Stimulated activated CD4-positive, alpha-beta T cell treated with anti-CD3 and anti-CD28 coated beads, TNF-alpha, amount 100 ng/mL, for 4 hours (primary cell): ENCODE data around the gene SPATA32.

ENCODE experiments used
- DNase-seq, 3 experiments: peaks; one replicate each; pipeline ENCODE4 v3.0.0-alpha.2; 2020; ENCODE audit warnings: low read depth in 3 of 3

Gene SPATA32

DNA sequence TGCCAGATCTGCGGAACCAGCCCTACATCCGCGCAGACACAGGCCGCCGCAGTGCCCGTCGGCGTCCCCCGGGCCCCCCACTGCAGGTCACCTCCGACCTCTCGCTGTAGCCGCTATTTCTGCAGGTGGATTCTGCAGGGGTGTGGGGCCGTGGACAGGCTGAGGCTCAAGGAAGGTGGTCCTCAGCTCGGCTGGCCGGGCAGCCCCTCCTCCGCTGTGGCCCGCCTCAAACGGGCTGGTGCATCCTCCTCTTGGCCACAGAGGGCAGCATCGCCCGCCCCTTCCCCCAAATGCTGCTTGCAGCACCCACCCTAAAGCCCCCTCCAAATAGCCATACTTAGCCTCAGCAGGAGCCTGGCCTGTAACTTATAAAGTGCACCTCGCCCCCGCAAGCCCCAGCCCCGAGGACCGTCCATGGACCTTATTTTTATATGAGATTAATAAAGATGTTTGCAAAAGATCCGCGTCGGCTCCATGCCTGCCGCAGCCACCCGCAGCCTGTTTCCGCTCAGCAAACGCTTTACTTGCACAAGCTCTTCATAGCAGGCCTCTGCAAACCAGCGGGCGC lies 14.9 kb downstream of the SPATA32 start:
- DNase-seq, result no peak

DNA sequence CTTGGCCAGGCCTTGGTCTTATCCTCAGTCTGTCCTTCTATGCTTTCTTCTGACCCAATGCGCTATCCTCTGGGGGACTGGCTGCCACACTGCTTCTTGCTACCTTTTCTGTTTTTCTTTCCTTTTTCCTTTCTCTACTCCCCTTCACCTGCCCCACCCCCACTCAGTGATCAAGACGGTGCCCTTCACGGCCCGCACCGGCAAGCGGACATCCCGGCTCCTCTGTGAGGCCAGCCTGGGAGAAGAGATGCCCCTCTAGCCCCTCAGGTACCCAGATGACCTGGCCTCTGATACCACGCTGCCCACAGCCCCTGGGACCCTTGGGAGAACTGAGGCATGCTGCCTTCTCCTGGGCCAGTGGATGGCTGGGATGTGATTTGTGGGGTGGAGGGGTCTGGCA lies 15.6 kb downstream of the SPATA32 start:
- DNase-seq, result no peak

GRCh38 chr17:45244725-45245656 lies 16.9 kb downstream of the SPATA32 start:
- DNase-seq, result no peak

DNA sequence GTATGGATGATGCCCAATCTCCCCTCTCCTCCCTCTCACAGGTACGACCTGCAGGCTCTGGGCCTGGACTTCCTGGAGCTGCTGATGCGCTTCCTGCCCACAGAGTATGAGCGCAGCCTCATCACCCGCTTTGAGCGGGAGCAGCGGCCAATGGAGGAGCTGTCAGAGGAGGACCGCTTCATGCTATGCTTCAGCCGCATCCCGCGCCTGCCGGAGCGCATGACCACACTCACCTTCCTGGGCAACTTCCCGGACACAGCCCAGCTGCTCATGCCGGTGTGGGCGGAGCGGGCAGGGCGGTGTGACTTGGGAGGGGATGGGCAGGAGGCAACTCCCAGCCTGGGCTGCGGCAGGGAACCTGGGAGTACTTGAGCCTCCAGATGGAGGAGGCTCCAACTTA lies 18.1 kb downstream of the SPATA32 start:
- no peak for DNase-seq

GRCh38 chr17:45242029-45242414 lies 19.9 kb downstream of the SPATA32 start:
- no peak for DNase-seq

GRCh38 chr17:45241328-45242028 lies 20.4 kb downstream of the SPATA32 start:
- no peak for DNase-seq

- DNase-seq, result no peak
Observed at GRCh38 chr17:45240905-45241327, 21.0 kb downstream of the SPATA32 start.

DNA sequence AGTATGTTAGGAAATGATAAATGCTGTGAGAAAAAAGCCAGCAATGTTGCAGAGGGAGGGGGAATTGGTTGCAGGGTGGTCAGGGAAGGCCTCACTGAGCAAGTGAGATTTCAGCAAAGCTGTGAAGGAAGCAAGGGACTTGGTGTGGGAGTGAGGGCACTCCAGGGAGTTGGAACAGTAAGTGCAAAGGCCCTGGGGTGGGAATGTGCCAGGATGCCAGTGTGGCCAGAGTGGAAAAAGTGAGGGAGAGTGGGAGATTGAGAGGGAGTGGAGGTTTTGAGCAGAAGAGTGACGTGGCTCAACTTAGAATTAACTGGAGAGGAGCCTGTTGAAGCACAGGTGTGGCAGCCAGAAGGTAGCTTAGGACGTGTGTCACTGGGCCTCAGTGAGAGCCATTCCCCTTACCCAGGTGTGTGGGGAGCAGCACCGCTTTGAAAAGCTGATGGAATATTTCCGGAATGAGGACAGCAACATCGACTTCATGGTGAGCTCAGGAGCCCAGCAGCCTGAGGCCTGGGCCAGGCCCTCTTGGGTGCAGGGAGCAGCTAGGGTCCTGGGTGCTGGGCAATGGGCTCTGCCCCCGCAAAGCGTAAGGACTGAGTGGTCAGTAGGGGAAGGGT lies 23.6 kb downstream of the SPATA32 start:
- no peak for DNase-seq

DNA sequence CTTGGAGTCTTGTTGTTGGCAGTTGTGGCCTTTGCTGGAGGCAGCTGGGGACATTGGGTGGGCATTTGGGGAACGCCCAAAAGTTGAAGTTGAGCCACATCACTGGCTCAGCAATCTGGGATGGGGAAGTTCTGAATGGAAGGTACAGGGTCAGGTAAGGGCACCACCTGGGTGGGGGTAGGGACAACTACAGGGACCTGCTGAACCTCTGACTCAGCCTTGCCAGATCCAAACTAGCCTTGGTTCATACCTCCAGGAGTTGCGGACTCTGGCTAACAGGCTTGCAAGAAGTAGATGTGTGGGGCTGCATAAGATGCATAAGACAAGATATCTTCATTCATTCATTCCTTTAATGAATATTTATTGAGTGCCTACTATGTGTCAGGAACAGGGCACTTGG lies 24.2 kb downstream of the SPATA32 start:
- no peak for DNase-seq

DNA sequence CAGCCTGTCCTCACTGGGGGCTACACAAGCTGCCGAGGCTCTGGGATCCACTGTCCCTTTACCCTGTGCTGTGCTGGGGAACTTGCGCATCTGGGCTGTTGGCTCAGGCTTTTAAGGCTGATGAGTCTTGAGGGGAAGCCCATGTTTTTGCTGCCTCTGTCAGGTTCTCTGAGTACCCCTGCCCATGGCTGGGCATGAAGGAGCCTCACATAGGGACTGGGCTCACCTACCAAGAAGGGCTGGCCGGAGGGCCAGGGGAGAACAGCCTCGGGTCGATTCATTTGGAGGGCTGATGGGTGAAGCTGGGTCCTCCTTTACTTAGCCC lies 25.6 kb downstream of the SPATA32 start:
- no peak for DNase-seq

DNA sequence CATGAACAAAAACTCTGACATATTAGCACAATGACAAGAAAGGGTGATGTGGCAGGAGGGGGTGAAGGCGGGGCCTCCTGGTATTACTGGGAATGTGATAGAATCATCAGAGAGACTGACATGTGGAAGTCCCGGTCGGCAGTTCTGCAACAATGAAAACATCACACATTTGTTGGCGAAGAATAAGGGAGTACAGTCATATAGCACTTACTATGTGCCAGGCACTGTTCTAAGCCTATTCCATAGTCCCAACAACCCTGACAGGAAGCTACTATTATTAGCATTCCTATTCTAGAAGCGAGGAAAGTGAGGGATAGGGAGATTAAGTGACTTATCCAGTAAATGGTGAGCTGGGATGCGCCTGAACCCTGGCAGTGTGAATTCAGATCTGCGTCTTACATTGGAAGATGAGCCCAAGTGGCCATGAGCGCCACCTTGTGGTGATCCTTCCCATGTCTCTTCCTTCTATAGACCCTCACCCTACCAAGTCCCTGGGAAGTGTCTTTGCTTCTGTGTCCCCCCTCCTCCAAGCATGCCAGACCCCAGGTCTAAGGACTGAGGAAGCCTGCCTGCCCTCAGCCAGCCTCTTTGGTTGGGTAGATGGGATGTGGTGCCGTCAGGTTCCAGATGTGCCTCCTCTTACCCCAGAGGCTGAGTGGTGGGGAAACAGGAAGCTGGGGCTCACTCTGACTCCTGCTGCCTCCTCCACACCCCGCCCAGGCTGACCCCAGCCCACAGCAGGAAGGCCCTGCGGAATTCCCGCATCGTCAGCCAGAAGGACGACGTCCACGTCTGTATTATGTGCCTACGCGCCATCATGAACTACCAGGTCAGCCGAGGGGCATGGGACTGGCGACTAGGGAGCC lies 26.2 kb downstream of the SPATA32 start:
- DNase-seq, result peak in 2 of 3 experiments; percentile 56 to 69

- DNase-seq, result no peak
Observed at GRCh38 chr17:45234641-45235415, 27.1 kb downstream of the SPATA32 start.

DNA sequence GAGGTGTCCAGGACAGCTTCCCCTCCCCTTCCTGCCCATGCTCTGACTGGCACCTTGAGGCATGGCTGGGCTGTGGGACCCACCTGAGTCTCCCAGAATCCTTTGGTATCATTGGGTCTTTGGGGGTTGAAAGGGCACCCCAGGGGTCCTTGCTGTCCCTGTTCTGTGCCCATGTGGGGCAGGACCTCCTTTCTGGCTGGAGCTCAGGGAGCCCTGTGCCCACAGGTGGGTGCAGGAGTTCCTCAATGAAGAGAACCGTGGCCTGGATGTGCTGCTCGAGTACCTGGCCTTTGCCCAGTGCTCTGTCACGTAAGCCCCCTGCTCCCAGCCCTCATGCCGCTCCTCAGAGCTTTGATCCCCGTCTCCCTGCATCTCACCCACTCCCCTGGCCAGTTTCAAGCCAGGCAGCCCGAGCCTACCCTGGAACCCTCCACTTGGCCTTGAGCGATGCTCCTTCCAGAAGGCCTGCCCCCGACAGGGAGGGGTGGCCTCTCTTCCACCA lies 28.4 kb downstream of the SPATA32 start:
- DNase-seq, result no peak

DNA sequence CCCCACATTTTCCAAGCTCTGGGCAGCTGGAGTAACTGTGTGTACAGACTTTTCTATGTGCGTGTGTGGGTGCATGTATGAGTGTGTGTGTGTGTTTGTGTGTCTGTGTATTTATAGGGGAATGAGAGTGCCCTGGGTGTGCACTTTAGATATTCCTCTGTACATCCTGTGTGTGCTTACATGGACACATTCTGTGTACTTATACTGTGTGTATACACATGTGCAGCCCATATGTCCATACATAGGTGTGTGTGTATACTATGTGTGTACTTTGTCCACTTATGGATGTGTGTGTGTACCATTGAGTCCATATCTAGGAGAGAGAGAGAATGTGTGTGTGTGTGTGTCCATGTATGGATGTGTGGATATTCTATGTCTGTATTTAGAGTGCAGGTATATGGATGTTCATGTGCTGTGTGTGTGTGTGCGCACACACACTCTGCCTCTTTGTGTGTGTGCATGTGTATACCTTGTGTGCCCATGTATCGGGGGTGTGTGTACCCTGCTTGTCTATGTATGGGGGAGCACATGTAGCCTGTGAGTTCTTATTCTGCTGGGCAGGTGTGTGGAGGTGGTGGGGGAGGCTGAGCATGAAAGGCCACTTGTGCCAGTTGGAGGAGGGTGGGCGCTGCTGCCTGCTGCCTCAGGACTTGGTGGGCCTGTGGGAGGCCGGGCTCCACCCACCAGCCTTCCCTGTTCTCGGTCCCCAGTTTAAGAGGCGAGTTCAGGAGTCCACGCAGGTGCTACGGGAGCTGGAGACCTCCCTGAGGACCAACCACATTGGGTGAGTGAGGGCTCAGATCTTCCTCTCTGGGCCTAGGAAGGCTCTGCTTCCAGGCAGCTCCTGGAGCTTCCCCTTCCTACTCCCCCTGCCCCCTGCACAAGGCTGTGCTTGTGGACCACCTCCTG lies 29.1 kb downstream of the SPATA32 start:
- DNase-seq, result no peak

DNA sequence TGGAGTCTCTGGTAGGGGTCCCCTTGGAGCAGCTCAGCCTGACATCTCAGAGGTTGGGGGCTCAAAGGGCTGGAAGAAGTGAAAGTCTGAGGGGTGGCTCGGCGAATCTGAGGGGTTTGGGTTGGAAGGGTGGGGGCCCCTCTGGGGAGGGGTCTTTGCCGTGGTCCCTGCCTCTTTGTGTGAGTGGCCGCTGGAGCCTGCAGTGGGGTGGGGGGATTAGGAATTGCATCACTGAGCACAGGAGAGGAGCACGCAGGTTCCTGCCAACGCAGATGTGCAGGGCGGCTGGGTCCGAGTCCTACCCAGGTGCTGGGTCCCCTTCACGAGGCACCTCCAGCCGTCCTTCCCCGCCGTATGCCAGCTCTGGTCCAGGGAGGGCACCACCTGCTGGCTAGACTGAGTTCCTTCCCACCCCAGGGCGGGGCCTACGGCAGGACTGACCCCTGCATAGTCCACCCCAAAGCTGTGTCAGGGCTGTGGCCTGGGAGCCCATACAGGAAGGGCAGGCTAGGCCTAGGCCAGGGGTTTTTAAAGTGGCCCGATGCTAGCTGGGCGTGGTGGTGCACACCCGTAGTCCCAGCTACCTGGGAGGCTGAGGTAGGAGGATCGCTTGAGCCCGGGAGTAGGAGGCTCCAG lies 30.3 kb downstream of the SPATA32 start:
- no peak for DNase-seq

DNA sequence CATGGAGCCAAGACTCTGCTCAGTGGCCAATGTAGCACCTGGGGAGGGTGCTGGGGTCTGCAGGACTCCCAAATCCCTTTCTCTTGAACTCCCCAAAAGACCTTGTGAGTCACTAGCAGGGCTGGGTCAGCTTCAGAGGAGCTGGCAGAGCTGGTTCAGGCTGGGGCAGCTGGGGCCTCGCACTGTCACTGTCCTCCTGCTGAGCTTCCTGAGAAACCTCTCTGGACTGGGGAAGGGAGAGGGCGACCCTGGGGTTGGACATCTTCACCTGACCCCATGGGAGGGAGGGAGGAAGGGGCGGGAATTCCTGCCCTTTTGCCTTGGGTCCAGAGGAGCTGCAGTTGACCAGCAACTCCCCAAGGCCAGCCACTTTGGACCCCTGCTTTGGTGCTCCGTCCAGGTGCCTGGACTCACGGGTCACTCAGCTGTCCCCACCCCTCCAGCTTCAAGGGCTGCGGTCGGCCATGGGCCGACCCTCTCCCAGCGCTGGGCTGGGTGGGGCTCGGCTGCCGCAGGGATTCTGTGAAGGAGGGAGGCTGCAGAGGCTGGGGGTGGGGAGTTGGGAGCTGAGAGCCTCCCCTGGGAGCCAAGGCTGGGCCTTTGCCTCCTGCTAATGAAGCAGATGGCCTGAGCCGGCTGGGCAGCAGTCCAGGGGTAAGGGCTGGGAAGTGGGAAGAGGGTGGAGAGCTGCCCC lies 31.0 kb downstream of the SPATA32 start:
- DNase-seq, result no peak

- no peak for DNase-seq
Observed at GRCh38 chr17:45230410-45230786, 31.5 kb downstream of the SPATA32 start.

DNA sequence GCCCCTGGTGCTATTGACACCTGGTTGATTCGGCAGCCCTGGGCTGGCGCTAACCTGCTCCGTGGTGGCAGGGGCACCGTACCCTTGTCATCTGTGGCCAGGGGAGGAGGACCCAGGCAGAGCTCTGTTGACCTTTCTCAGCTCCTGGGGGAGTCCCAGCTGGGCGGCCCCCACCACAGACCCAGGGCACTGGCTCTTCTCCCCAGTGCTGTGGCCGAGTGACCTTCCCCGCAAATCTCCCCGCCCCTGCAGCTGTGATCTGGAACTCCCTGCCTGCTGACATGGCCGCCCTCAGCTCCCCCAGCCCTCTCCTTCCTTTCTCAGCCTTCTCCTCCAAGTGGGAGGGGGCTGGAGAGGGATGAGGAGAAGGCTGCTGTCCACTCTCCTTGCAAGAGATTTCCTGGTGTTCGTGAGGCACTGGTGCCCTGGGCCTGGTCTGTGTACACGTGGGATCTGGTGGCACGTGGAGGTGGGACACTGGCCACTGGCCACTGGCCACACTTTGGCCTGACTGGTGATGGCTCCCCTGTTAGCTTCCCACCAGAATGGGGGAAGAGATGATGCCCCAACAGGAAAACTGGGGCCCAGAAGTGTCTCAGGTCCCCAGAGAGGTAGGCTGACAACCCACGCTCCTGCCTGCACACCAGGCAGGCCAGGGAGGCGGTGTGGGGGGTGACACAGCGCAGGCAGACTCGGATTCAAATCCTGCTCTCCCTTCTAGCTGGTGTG lies 32.0 kb downstream of the SPATA32 start:
- DNase-seq, result no peak
